HL-60 (cell line): ENCODE results near the gene MYCBP2.
A peak's percentile ranks its signal among the peaks of the same experiment; 100 is the strongest.

ENCODE experiments used
- DNase-seq, 2 experiments: peaks; one replicate each; pipeline ENCODE4 v3.0.0-alpha.2; 2010 to 2020; ENCODE audit warnings: low read depth in 1 of 2, low spot score in 1 of 2
- H3K27ac ChIP-seq: fragments of 250-450 bp; sonication (Bioruptor Pico); replicated peaks from 2 replicates; pipeline ENCODE4 v1.5.1; 2020; ENCODE audit warnings: mild to moderate bottlenecking, moderate library complexity
- H3K27me3 ChIP-seq: fragments of 250-450 bp; sonication (Bioruptor Pico); 2 replicates; pipeline ENCODE4 v1.5.1; 2021; ENCODE audit warnings: mild to moderate bottlenecking, moderate library complexity; ENCODE audit not compliant: insufficient read depth, poor library complexity, severe bottlenecking
- H3K4me3 ChIP-seq: replicated peaks from 2 replicates; pipeline ENCODE4 v1.5.1; 2011; ENCODE audit warnings: mild to moderate bottlenecking, control low read depth, low read length; ENCODE audit not compliant: insufficient read depth
- GABPA ChIP-seq: IDR thresholded peaks from 2 replicates; pipeline ENCODE4 v1.6.1; 2012; ENCODE audit warnings: low read depth
- POLR2AphosphoS5 ChIP-seq: IDR thresholded peaks from 2 replicates; pipeline ENCODE4 v1.6.1; 2012; ENCODE audit warnings: low read depth
- SPI1 ChIP-seq: IDR thresholded peaks from 2 replicates; pipeline ENCODE4 v1.6.1; 2012; ENCODE audit warnings: low read depth, mild to moderate bottlenecking, borderline replicate concordance
- TF ChIP-seq, protein P1 (sequence below): IDR thresholded peaks from 2 replicates; pipeline ENCODE4 v1.6.1; 2012; ENCODE audit warnings: low read depth; ENCODE audit not compliant: insufficient replicate concordance
- TF ChIP-seq, protein P2 (sequence below): IDR thresholded peaks from one replicate; pipeline ENCODE4 v1.5.1; 2011; ENCODE audit warnings: low read length, control low read depth, inconsistent platforms; ENCODE audit not compliant: insufficient read depth

The MYCBP2 gene

DNA sequence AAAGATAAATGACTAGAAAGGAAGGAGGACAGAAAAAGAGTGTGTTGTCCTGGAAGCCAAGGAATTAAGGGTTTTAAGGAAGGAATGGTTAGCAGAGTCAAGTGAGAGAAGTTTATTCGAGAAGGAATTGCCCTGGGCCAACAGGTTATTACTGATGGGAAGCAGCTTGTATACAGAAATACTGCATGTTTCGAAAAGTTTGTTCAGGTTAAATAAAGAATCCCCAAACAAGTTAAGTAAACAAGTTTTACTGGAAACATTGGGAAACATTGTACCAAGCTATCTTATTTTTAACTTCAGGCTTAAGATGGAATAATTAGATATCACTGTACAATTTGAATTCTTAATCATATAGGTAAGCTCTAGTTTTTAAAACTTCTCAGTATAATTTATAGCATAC, 271.7 kb downstream of the MYCBP2 start:
- no peak for DNase-seq
- no peak overlapping the region for H3K4me3 ChIP-seq
- no peaks in the 10 kb centered on the region for H3K27me3 ChIP-seq
- H3K27ac ChIP-seq, result no peak overlapping the region
- TF ChIP-seq POLR2AphosphoS5, result no peak

DNA sequence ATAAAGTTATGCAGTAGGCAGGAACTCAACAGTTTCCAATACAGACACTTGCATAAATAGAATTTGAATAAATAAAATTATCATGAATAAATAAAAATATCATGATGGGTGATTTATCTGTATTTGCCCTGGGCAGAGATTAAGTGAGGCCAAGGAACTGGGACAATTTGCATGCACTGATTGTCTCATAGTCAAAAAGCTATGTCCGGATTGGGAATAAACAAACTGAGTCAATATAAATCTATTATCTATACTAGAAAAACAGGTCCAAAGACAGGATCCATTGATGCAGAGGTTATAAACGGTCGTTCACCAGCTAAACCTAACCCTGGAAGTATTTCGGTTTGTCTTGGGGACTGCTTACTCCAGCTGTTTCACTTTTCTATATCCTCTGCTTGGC, 273.7 kb downstream of the MYCBP2 start:
- Histone ChIP-seq H3K27ac (no peak overlapping the region), H3K4me3 (no peak overlapping the region), H3K27me3 (no peaks in the 10 kb centered on the region)
- TF ChIP-seq SPI1, result no peak
- TF ChIP-seq POLR2AphosphoS5, result no peak
- no peak for TF ChIP-seq GABPA
- TF ChIP-seq, protein P1, sequence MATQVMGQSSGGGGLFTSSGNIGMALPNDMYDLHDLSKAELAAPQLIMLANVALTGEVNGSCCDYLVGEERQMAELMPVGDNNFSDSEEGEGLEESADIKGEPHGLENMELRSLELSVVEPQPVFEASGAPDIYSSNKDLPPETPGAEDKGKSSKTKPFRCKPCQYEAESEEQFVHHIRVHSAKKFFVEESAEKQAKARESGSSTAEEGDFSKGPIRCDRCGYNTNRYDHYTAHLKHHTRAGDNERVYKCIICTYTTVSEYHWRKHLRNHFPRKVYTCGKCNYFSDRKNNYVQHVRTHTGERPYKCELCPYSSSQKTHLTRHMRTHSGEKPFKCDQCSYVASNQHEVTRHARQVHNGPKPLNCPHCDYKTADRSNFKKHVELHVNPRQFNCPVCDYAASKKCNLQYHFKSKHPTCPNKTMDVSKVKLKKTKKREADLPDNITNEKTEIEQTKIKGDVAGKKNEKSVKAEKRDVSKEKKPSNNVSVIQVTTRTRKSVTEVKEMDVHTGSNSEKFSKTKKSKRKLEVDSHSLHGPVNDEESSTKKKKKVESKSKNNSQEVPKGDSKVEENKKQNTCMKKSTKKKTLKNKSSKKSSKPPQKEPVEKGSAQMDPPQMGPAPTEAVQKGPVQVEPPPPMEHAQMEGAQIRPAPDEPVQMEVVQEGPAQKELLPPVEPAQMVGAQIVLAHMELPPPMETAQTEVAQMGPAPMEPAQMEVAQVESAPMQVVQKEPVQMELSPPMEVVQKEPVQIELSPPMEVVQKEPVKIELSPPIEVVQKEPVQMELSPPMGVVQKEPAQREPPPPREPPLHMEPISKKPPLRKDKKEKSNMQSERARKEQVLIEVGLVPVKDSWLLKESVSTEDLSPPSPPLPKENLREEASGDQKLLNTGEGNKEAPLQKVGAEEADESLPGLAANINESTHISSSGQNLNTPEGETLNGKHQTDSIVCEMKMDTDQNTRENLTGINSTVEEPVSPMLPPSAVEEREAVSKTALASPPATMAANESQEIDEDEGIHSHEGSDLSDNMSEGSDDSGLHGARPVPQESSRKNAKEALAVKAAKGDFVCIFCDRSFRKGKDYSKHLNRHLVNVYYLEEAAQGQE, result no peak
- TF ChIP-seq, protein P2, sequence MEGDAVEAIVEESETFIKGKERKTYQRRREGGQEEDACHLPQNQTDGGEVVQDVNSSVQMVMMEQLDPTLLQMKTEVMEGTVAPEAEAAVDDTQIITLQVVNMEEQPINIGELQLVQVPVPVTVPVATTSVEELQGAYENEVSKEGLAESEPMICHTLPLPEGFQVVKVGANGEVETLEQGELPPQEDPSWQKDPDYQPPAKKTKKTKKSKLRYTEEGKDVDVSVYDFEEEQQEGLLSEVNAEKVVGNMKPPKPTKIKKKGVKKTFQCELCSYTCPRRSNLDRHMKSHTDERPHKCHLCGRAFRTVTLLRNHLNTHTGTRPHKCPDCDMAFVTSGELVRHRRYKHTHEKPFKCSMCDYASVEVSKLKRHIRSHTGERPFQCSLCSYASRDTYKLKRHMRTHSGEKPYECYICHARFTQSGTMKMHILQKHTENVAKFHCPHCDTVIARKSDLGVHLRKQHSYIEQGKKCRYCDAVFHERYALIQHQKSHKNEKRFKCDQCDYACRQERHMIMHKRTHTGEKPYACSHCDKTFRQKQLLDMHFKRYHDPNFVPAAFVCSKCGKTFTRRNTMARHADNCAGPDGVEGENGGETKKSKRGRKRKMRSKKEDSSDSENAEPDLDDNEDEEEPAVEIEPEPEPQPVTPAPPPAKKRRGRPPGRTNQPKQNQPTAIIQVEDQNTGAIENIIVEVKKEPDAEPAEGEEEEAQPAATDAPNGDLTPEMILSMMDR, result no peak
- DNase-seq, result no peak

DNA sequence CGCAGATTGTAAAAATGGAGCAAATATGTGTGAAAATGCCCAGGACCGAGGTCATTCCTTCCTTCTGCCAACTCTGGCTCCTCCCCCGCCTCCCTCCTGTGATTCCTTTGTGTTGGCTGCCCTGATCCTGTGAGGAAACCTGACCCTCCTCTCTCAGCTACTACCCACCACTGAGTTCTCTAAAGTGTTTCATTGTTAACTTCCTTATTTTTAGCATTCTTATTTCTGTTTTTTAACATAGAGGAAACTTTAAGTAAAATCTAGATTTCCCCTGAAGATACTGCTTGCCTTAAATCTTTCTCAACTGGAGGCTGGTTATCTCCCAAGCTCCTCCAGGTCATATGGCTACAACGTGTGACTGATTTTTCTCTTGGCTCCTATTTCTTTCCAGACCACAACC, 278.2 kb downstream of the MYCBP2 start:
- peak overlapping the region; percentile 28 for H3K27ac ChIP-seq
- TF ChIP-seq, protein P1, result no peak
- TF ChIP-seq SPI1, result no peak
- TF ChIP-seq, protein P2, result no peak
- TF ChIP-seq GABPA, result no peak
- TF ChIP-seq POLR2AphosphoS5, result no peak
- no peaks in the 10 kb centered on the region for H3K27me3 ChIP-seq
- peak in 1 of 2 experiments; percentile 67 for DNase-seq
- H3K4me3 ChIP-seq, result no peak overlapping the region

DNA sequence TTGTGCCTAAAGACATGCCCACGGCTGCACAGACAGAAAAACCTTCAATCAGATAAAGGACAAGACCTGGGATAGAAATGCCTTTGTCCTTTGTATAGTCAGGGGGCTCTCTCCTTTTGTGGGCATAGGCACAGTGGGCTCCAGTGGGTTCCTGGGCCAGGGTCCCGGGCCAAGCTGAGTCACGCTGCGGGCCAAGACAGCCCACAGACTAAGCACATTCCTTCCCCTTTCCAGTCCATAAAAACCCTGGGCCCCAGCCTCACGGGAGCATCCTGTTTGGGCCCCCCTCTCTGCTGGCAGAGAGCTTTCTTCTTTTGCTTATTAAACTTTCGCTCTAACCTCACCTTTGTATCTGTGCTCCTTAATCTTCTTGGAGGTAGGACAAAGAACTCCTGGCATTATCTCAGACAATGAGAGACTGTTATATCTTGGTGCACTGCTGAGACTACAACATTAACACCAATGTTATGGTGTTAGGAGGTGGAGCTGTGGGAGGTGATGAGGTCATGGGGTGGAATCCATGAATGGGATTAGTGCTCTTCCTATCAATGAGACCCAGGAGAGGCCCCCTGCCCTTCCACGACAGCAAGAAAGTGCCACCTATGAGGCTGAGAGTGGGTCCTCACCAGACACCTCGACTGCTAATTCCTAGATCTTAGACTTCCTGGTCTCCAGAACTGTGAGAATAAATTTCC, 279.1 kb downstream of the MYCBP2 start:
- no peak overlapping the region for H3K4me3 ChIP-seq
- no peaks in the 10 kb centered on the region for H3K27me3 ChIP-seq
- DNase-seq, result no peak
- TF ChIP-seq GABPA, result no peak
- no peak for TF ChIP-seq SPI1
- TF ChIP-seq, protein P2, result no peak
- TF ChIP-seq, protein P1, result no peak
- no peak for TF ChIP-seq POLR2AphosphoS5
- H3K27ac ChIP-seq, result no peak overlapping the region
